Right kidney (tissue), 1 donor: Measurements from ENCODE around the gene ARPP21.

Experiments used
- DNase-seq: peaks from one replicate; pipeline ENCODE4 v3.0.0-alpha.2; 2016

Gene ARPP21

GRCh38 chr3:35675621-35676020 lies 36.3 kb downstream of the ARPP21 start:
- no peak for DNase-seq

GRCh38 chr3:35677797-35678196 lies 38.5 kb downstream of the ARPP21 start:
- DNase-seq: no peak

GRCh38 chr3:35678643-35679161 lies 39.4 kb downstream of the ARPP21 start:
- no peak for DNase-seq

GRCh38 chr3:35679409-35680080 lies 40.2 kb downstream of the ARPP21 start:
- no peak for DNase-seq

- no peak for DNase-seq
These were observed 41.7 kb downstream of the ARPP21 start for GRCh38 chr3:35680866-35681650.

GRCh38 chr3:35685153-35685552 lies 45.8 kb downstream of the ARPP21 start:
- no peak for DNase-seq

GRCh38 chr3:35688826-35689225 lies 49.5 kb downstream of the ARPP21 start:
- no peak for DNase-seq

GRCh38 chr3:35690271-35690670 lies 50.9 kb downstream of the ARPP21 start:
- no peak for DNase-seq

- no peak for DNase-seq
These were observed 66.6 kb downstream of the ARPP21 start for GRCh38 chr3:35705904-35706303.

GRCh38 chr3:35707904-35708303 lies 68.6 kb downstream of the ARPP21 start:
- no peak for DNase-seq

GRCh38 chr3:35708394-35709271 lies 69.3 kb downstream of the ARPP21 start:
- DNase-seq: no peak

- DNase-seq: no peak
These were observed 70.4 kb downstream of the ARPP21 start for GRCh38 chr3:35709691-35710090.

GRCh38 chr3:35710554-35710953 lies 71.2 kb downstream of the ARPP21 start:
- no peak for DNase-seq

GRCh38 chr3:35718921-35719320 lies 79.6 kb downstream of the ARPP21 start:
- DNase-seq: no peak

- DNase-seq: no peak
These were observed 82.3 kb downstream of the ARPP21 start for GRCh38 chr3:35721628-35722027.

GRCh38 chr3:35722902-35723301 lies 83.6 kb downstream of the ARPP21 start:
- no peak for DNase-seq

GRCh38 chr3:35723480-35724097 lies 84.3 kb downstream of the ARPP21 start:
- no peak for DNase-seq

- no peak for DNase-seq
These were observed 84.8 kb downstream of the ARPP21 start for GRCh38 chr3:35724106-35724505.

- DNase-seq: no peak
These were observed 87.9 kb downstream of the ARPP21 start for GRCh38 chr3:35727179-35727578.

GRCh38 chr3:35733341-35733740 lies 94.0 kb downstream of the ARPP21 start:
- DNase-seq: no peak

GRCh38 chr3:35733864-35734263 lies 94.5 kb downstream of the ARPP21 start:
- DNase-seq: no peak

- DNase-seq: no peak
These were observed 97.8 kb downstream of the ARPP21 start for GRCh38 chr3:35737080-35737479.
